ENCODE data around the gene DR1.

- TF ChIP-seq EP300 (IDR thresholded peaks at IDR 0.05; ENCODE audit: low read depth) (no peak), POLR2A (IDR thresholded peaks at IDR 0.05) (no peak), POLR2AphosphoS5 (IDR thresholded peaks at IDR 0.05) (no peak)
- TF ChIP-seq, protein P1, sequence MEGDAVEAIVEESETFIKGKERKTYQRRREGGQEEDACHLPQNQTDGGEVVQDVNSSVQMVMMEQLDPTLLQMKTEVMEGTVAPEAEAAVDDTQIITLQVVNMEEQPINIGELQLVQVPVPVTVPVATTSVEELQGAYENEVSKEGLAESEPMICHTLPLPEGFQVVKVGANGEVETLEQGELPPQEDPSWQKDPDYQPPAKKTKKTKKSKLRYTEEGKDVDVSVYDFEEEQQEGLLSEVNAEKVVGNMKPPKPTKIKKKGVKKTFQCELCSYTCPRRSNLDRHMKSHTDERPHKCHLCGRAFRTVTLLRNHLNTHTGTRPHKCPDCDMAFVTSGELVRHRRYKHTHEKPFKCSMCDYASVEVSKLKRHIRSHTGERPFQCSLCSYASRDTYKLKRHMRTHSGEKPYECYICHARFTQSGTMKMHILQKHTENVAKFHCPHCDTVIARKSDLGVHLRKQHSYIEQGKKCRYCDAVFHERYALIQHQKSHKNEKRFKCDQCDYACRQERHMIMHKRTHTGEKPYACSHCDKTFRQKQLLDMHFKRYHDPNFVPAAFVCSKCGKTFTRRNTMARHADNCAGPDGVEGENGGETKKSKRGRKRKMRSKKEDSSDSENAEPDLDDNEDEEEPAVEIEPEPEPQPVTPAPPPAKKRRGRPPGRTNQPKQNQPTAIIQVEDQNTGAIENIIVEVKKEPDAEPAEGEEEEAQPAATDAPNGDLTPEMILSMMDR (IDR thresholded peaks at IDR 0.05) = no peak
Observed at GRCh38 chr1:93353286-93353685, 7.6 kb downstream of the DR1 start.

All from transverse colon (tissue), 4 donors.